ENCODE data around the gene LAMB2. TPM values are rescaled to one million over a fixed set of nuclear protein-coding genes. Genes with fewer than 3 reads are reported as not detected.

The LAMB2 gene
- total RNA-seq, 2 experiments from 2014 or later: 0.36 to 0.60 TPM

- DNase-seq (peak in 1 of 14 experiments; percentile 25), ATAC-seq (ENCODE audit: poor library complexity) (no peak)
- TF ChIP-seq, protein P1, sequence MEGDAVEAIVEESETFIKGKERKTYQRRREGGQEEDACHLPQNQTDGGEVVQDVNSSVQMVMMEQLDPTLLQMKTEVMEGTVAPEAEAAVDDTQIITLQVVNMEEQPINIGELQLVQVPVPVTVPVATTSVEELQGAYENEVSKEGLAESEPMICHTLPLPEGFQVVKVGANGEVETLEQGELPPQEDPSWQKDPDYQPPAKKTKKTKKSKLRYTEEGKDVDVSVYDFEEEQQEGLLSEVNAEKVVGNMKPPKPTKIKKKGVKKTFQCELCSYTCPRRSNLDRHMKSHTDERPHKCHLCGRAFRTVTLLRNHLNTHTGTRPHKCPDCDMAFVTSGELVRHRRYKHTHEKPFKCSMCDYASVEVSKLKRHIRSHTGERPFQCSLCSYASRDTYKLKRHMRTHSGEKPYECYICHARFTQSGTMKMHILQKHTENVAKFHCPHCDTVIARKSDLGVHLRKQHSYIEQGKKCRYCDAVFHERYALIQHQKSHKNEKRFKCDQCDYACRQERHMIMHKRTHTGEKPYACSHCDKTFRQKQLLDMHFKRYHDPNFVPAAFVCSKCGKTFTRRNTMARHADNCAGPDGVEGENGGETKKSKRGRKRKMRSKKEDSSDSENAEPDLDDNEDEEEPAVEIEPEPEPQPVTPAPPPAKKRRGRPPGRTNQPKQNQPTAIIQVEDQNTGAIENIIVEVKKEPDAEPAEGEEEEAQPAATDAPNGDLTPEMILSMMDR (IDR thresholded peaks at IDR 0.05): no peak
- Histone ChIP-seq H3K27me3 (ENCODE audit: control insufficient read depth in 1 of 2, insufficient read depth in 2 of 2, low read length in 2 of 2) (no peaks in the 10 kb centered on the region), H3K4me1 (ENCODE audit: insufficient read depth, low read length) (peaks cover 40% of the 10 kb centered on the region), H3K4me3 (ENCODE audit: low read length) (peak overlapping the region; percentile 47), H3K27ac (ENCODE audit: low read depth in 1 of 2, low read length in 2 of 2) (peak overlapping the region in 1 of 2 donors; percentile 35), H3K9me3 (ENCODE audit: control insufficient read depth in 1 of 2, insufficient read depth in 1 of 2, low read length in 2 of 2) (peaks cover 0 to 7% of the 10 kb centered on the region in 2 experiments), H3K36me3 (ENCODE audit: insufficient read depth, low read length) (peaks cover 20% of the 10 kb centered on the region)
- CTCF ChIA-PET: no interaction called here
- POLR2A ChIA-PET: interaction anchor here (0.7 kb wide), 1 partner anchor 46 kb away, joined by 4 read pairs; the partner anchor contains the start of gene USP19
- intact Hi-C loops (cut with DNase I, micrococcal nuclease): loop anchor here in 1 of 2 experiments (1.0 to 10.0 kb wide), 6 partner anchors 47 to 450 kb away; partner anchors contain the start of genes ARIH2, IP6K2, QRICH1 and USP19
- H3K27me3 Mint-ChIP-seq: no peaks in the 10 kb centered on the region
- peak overlapping the region; percentile 91 for H3K27ac Mint-ChIP-seq
- H3K36me3 Mint-ChIP-seq (ENCODE audit: low read depth): peaks cover 28% of the 10 kb centered on the region
- H3K4me3 Mint-ChIP-seq: peak overlapping the region; percentile 92
- H3K4me1 Mint-ChIP-seq (ENCODE audit: low read depth): peaks cover 50% of the 10 kb centered on the region
- no peaks in the 10 kb centered on the region for H3K9me3 Mint-ChIP-seq
Measured at GRCh38 chr3:49166752-49167556, 34.1 kb upstream of the LAMB2 start.

DNA sequence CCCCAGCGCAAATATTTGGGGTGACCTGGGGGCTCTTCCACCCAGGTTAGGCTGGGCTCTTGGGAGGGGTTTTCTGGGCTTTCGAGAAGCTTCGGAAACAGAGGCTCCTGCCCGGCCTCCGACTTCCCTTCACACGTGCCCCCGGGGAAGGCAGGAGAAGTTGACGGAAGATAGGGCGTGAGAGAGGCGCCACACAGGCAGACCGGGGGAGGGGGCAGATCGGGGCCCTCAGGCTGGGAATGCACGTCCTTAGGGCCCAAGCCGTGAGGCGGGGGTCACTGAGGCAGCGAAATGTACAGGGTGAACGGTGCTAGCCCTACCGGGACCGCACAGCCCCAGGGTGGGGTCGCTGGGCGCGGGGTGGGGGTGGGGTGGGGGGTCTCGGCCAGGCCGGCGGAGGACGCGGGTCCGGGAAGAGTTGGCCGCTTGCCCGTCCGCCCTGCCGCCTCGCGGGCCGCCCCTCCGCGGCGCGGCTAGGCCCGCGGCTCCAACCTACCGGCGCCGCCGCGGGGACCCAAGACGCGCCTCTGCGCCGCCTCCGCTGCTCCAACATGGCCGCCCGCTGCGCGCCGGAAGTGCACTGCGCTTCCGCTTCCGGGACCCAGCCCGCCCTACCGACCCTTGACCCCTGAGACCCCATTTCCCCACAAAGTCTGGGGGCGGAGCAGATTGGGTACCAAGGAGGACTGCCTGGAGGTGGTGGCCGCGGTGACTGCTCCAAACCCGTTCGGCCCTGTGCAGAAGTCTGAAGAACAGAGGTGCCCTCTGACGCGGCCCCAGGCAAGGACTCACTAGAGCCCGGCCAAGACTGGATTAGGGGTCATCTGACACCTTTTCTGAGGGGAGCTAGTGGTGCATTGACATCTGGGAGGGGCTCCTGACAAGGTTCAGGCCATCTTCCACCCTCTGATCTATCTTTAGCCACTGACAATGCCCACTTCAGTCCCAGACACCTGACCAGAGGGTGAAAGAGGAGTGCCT, 33.2 kb upstream of the LAMB2 start, which contains the start of gene CCDC71:
Gene CCDC71, minus strand, starts transcription at position 561 of the 981 bp plus-strand sequence. CDS start 2,123 bp downstream, outside the sequence.
- H3K4me1 Mint-ChIP-seq (ENCODE audit: low read depth): peaks cover 44% of the 10 kb centered on the region
- ChIA-PET CTCF (interaction anchor here (1.5 kb wide), 1 partner anchor 72 kb away, joined by 6 read pairs; no protein-coding TSS in a partner anchor), POLR2A (interaction anchor here (0.7 to 2.0 kb wide), 4 partner anchors 45 to 159 kb away, joined by 4 to 11 read pairs (median 6); partner anchors contain the start of genes NDUFAF3, QRICH1, USP19 and WDR6)

More for the DNA sequence above, 33.2 kb upstream of the LAMB2 start, which contains the start of gene CCDC71:
- Mint-ChIP-seq H3K4me3 (peak within 1 kb of the TSS; percentile 97), H3K27ac (peak within 1 kb of the TSS; percentile 91), H3K9me3 (no peaks in the 10 kb centered on the region), H3K27me3 (no peaks in the 10 kb centered on the region), H3K36me3 (ENCODE audit: low read depth) (peaks cover 36% of the 10 kb centered on the region)
- ATAC-seq (ENCODE audit: poor library complexity) (peak; percentile 80), DNase-seq (peak; percentile 55 to 89 (median 70))
- peaks cover 21% of the 10 kb centered on the region for H3K36me3 ChIP-seq (ENCODE audit: insufficient read depth, low read length)
- TF ChIP-seq, protein P1 (IDR thresholded peaks at IDR 0.05): no peak
- H3K4me1 ChIP-seq (ENCODE audit: insufficient read depth, low read length): peaks cover 31% of the 10 kb centered on the region
- H3K27ac ChIP-seq (ENCODE audit: low read depth in 1 of 2, low read length in 2 of 2): peak within 1 kb of the TSS; percentile 48 to 61
- H3K9me3 ChIP-seq (ENCODE audit: control insufficient read depth in 1 of 2, insufficient read depth in 1 of 2, low read length in 2 of 2): peaks cover 0 to 7% of the 10 kb centered on the region in 2 experiments
- intact Hi-C loops (cut with DNase I, micrococcal nuclease): loop anchor here (1.0 to 10.0 kb wide), 7 partner anchors 45 to 449 kb away; partner anchors contain the start of genes USP19 (in 2 of the 2), ARIH2 (in 1 of the 2), IP6K2 (in 1 of the 2) and QRICH1 (in 1 of the 2)
- no peaks in the 10 kb centered on the region for H3K27me3 ChIP-seq (ENCODE audit: control insufficient read depth in 1 of 2, insufficient read depth in 2 of 2, low read length in 2 of 2)
- peak within 1 kb of the TSS; percentile 94 for H3K4me3 ChIP-seq (ENCODE audit: low read length)
